Measurements from ENCODE around the gene AZIN2.

The AZIN2 gene

GRCh38 chr1:33039840-33040239 lies 41.1 kb upstream of the AZIN2 start:
- H3K9ac ChIP-seq (ENCODE audit: low read length), result no peak overlapping the region
- no CpG with 5 or more reads among the region's 8 CpGs for WGBS (ENCODE audit: extremely low coverage, insufficient coverage, low lambda C conversion rate)

GRCh38 chr1:33041026-33041425 lies 39.9 kb upstream of the AZIN2 start:
- no peak overlapping the region for H3K9ac ChIP-seq (ENCODE audit: low read length)
- H3K4me2 ChIP-seq (ENCODE audit: low read length), result no peak overlapping the region
- H3K23ac ChIP-seq (ENCODE audit: low read length), result no peak overlapping the region
- H3K4me1 ChIP-seq (ENCODE audit: control insufficient read depth, low read depth, low read length), result peaks cover 4% of the 10 kb centered on the region
- no peak overlapping the region for H2BK15ac ChIP-seq (replicated peaks; ENCODE audit: low read depth)
- peaks cover 3% of the 10 kb centered on the region for H3K79me1 ChIP-seq (ENCODE audit: low read length)
- no peak overlapping the region for H3K27ac ChIP-seq (ENCODE audit: low read depth, low read length)
- H2BK120ac ChIP-seq (ENCODE audit: low read depth, low read length), result no peak overlapping the region
- no peak overlapping the region for H4K5ac ChIP-seq (ENCODE audit: low read length)
- peaks cover 4% of the 10 kb centered on the region for H3K79me2 ChIP-seq (ENCODE audit: control insufficient read depth, insufficient read depth, low read length)
- no peaks in the 10 kb centered on the region for H3K36me3 ChIP-seq (ENCODE audit: control insufficient read depth, insufficient read depth, low read length)
- no peak for DNase-seq
- no CpG with 5 or more reads among the region's 1 CpG for WGBS (ENCODE audit: extremely low coverage, insufficient coverage, low lambda C conversion rate)
- no peak overlapping the region for H3K4me3 ChIP-seq (ENCODE audit: low read length)
- no peaks in the 10 kb centered on the region for H3K27me3 ChIP-seq (ENCODE audit: insufficient read depth, low read length, poor library complexity)
- H4K8ac ChIP-seq (ENCODE audit: low read depth, low read length), result no peak overlapping the region
- H3K4ac ChIP-seq (ENCODE audit: low read depth, low read length), result no peak overlapping the region
- no peak overlapping the region for H3K18ac ChIP-seq (ENCODE audit: low read length)
- H2AK5ac ChIP-seq (ENCODE audit: low read length), result no peak overlapping the region
- H2BK5ac ChIP-seq (ENCODE audit: low read length), result no peak overlapping the region
- H3K56ac ChIP-seq (ENCODE audit: low read length), result no peak overlapping the region

More at GRCh38 chr1:33039840-33040239, 41.1 kb upstream of the AZIN2 start:
- Histone ChIP-seq H3K36me3 (ENCODE audit: control insufficient read depth, insufficient read depth, low read length) (no peaks in the 10 kb centered on the region), H3K23ac (ENCODE audit: low read length) (no peak overlapping the region), H3K4me2 (ENCODE audit: low read length) (no peak overlapping the region), H2BK5ac (ENCODE audit: low read length) (no peak overlapping the region), H3K18ac (ENCODE audit: low read length) (no peak overlapping the region), H3K4me3 (ENCODE audit: low read length) (no peak overlapping the region), H3K4ac (ENCODE audit: low read depth, low read length) (no peak overlapping the region), H3K56ac (ENCODE audit: low read length) (no peak overlapping the region), H3K27me3 (ENCODE audit: insufficient read depth, low read length, poor library complexity) (no peaks in the 10 kb centered on the region), H4K5ac (ENCODE audit: low read length) (no peak overlapping the region), H3K79me1 (ENCODE audit: low read length) (peaks cover 11% of the 10 kb centered on the region), H2BK120ac (ENCODE audit: low read depth, low read length) (no peak overlapping the region), H4K8ac (ENCODE audit: low read depth, low read length) (no peak overlapping the region), H3K79me2 (ENCODE audit: control insufficient read depth, insufficient read depth, low read length) (peaks cover 14% of the 10 kb centered on the region), H3K27ac (ENCODE audit: low read depth, low read length) (no peak overlapping the region), H2BK15ac (replicated peaks; ENCODE audit: low read depth) (no peak overlapping the region), H3K4me1 (ENCODE audit: control insufficient read depth, low read depth, low read length) (peaks cover 3% of the 10 kb centered on the region), H2AK5ac (ENCODE audit: low read length) (no peak overlapping the region)
- DNase-seq, result no peak

- H3K9ac ChIP-seq (ENCODE audit: low read length), result no peak overlapping the region
- H3K79me1 ChIP-seq (ENCODE audit: low read length), result no peaks in the 10 kb centered on the region
- H4K8ac ChIP-seq (ENCODE audit: low read depth, low read length), result no peak overlapping the region
- no peak overlapping the region for H2BK5ac ChIP-seq (ENCODE audit: low read length)
- H3K18ac ChIP-seq (ENCODE audit: low read length), result no peak overlapping the region
- no peak overlapping the region for H2BK120ac ChIP-seq (ENCODE audit: low read depth, low read length)
- H3K23ac ChIP-seq (ENCODE audit: low read length), result no peak overlapping the region
- H3K4me2 ChIP-seq (ENCODE audit: low read length), result no peak overlapping the region
- H3K27me3 ChIP-seq (ENCODE audit: insufficient read depth, low read length, poor library complexity), result no peaks in the 10 kb centered on the region
- H3K4me1 ChIP-seq (ENCODE audit: control insufficient read depth, low read depth, low read length), result peaks cover 2% of the 10 kb centered on the region
- no peak overlapping the region for H3K27ac ChIP-seq (ENCODE audit: low read depth, low read length)
- H3K36me3 ChIP-seq (ENCODE audit: control insufficient read depth, insufficient read depth, low read length), result no peaks in the 10 kb centered on the region
- no peak overlapping the region for H3K56ac ChIP-seq (ENCODE audit: low read length)
- no peak for DNase-seq
- no peaks in the 10 kb centered on the region for H3K79me2 ChIP-seq (ENCODE audit: control insufficient read depth, insufficient read depth, low read length)
- H3K4ac ChIP-seq (ENCODE audit: low read depth, low read length), result no peak overlapping the region
- WGBS (ENCODE audit: extremely low coverage, insufficient coverage, low lambda C conversion rate), result no CpG with 5 or more reads among the region's 1 CpG
- no peak overlapping the region for H4K5ac ChIP-seq (ENCODE audit: low read length)
- H3K4me3 ChIP-seq (ENCODE audit: low read length), result no peak overlapping the region
- H2AK5ac ChIP-seq (ENCODE audit: low read length), result no peak overlapping the region
- no peak overlapping the region for H2BK15ac ChIP-seq (replicated peaks; ENCODE audit: low read depth)
Measured at GRCh38 chr1:33042831-33043230, 38.1 kb upstream of the AZIN2 start.

GRCh38 chr1:33043267-33044092 lies 37.5 kb upstream of the AZIN2 start:
- H3K4me1 ChIP-seq (ENCODE audit: control insufficient read depth, low read depth, low read length), result peaks cover 2% of the 10 kb centered on the region
- H2AK5ac ChIP-seq (ENCODE audit: low read length), result no peak overlapping the region
- no peak overlapping the region for H3K4me2 ChIP-seq (ENCODE audit: low read length)
- no peak overlapping the region for H3K4me3 ChIP-seq (ENCODE audit: low read length)
- no peak overlapping the region for H2BK120ac ChIP-seq (ENCODE audit: low read depth, low read length)
- no peak overlapping the region for H4K5ac ChIP-seq (ENCODE audit: low read length)
- H3K79me2 ChIP-seq (ENCODE audit: control insufficient read depth, insufficient read depth, low read length), result no peaks in the 10 kb centered on the region
- no CpG with 5 or more reads among the region's 8 CpGs for WGBS (ENCODE audit: extremely low coverage, insufficient coverage, low lambda C conversion rate)
- H3K27ac ChIP-seq (ENCODE audit: low read depth, low read length), result no peak overlapping the region
- H3K36me3 ChIP-seq (ENCODE audit: control insufficient read depth, insufficient read depth, low read length), result no peaks in the 10 kb centered on the region
- no peak overlapping the region for H3K23ac ChIP-seq (ENCODE audit: low read length)
- no peak for DNase-seq
- H4K8ac ChIP-seq (ENCODE audit: low read depth, low read length), result no peak overlapping the region
- no peak overlapping the region for H3K9ac ChIP-seq (ENCODE audit: low read length)
- H2BK5ac ChIP-seq (ENCODE audit: low read length), result no peak overlapping the region
- H2BK15ac ChIP-seq (replicated peaks; ENCODE audit: low read depth), result no peak overlapping the region
- no peak overlapping the region for H3K56ac ChIP-seq (ENCODE audit: low read length)
- H3K79me1 ChIP-seq (ENCODE audit: low read length), result no peaks in the 10 kb centered on the region
- H3K4ac ChIP-seq (ENCODE audit: low read depth, low read length), result no peak overlapping the region
- H3K27me3 ChIP-seq (ENCODE audit: insufficient read depth, low read length, poor library complexity), result no peaks in the 10 kb centered on the region
- H3K18ac ChIP-seq (ENCODE audit: low read length), result no peak overlapping the region

GRCh38 chr1:33045246-33045645 lies 35.7 kb upstream of the AZIN2 start:
- H3K79me2 ChIP-seq (ENCODE audit: control insufficient read depth, insufficient read depth, low read length), result no peaks in the 10 kb centered on the region
- no peak overlapping the region for H2BK120ac ChIP-seq (ENCODE audit: low read depth, low read length)
- no peak overlapping the region for H3K27ac ChIP-seq (ENCODE audit: low read depth, low read length)
- no peak overlapping the region for H3K23ac ChIP-seq (ENCODE audit: low read length)
- no peak overlapping the region for H3K4me2 ChIP-seq (ENCODE audit: low read length)
- H3K9ac ChIP-seq (ENCODE audit: low read length), result no peak overlapping the region
- no peak overlapping the region for H2BK15ac ChIP-seq (replicated peaks; ENCODE audit: low read depth)
- H3K36me3 ChIP-seq (ENCODE audit: control insufficient read depth, insufficient read depth, low read length), result no peaks in the 10 kb centered on the region
- peaks cover 2% of the 10 kb centered on the region for H3K4me1 ChIP-seq (ENCODE audit: control insufficient read depth, low read depth, low read length)
- no peak overlapping the region for H3K4me3 ChIP-seq (ENCODE audit: low read length)
- H3K79me1 ChIP-seq (ENCODE audit: low read length), result no peaks in the 10 kb centered on the region
- H4K5ac ChIP-seq (ENCODE audit: low read length), result no peak overlapping the region
- H3K27me3 ChIP-seq (ENCODE audit: insufficient read depth, low read length, poor library complexity), result no peaks in the 10 kb centered on the region
- H3K18ac ChIP-seq (ENCODE audit: low read length), result no peak overlapping the region
- H4K8ac ChIP-seq (ENCODE audit: low read depth, low read length), result no peak overlapping the region
- no peak overlapping the region for H3K4ac ChIP-seq (ENCODE audit: low read depth, low read length)
- H2BK5ac ChIP-seq (ENCODE audit: low read length), result no peak overlapping the region
- DNase-seq, result no peak
- H2AK5ac ChIP-seq (ENCODE audit: low read length), result no peak overlapping the region
- no peak overlapping the region for H3K56ac ChIP-seq (ENCODE audit: low read length)
- no CpG with 5 or more reads among the region's 2 CpGs for WGBS (ENCODE audit: extremely low coverage, insufficient coverage, low lambda C conversion rate)

GRCh38 chr1:33045814-33046213 lies 35.1 kb upstream of the AZIN2 start:
- Histone ChIP-seq H3K27ac (ENCODE audit: low read depth, low read length) (no peak overlapping the region), H3K27me3 (ENCODE audit: insufficient read depth, low read length, poor library complexity) (no peaks in the 10 kb centered on the region), H3K23ac (ENCODE audit: low read length) (no peak overlapping the region), H2BK120ac (ENCODE audit: low read depth, low read length) (no peak overlapping the region), H3K9ac (ENCODE audit: low read length) (no peak overlapping the region), H2AK5ac (ENCODE audit: low read length) (no peak overlapping the region), H2BK5ac (ENCODE audit: low read length) (no peak overlapping the region), H3K4ac (ENCODE audit: low read depth, low read length) (no peak overlapping the region), H4K5ac (ENCODE audit: low read length) (no peak overlapping the region), H3K36me3 (ENCODE audit: control insufficient read depth, insufficient read depth, low read length) (no peaks in the 10 kb centered on the region), H3K56ac (ENCODE audit: low read length) (no peak overlapping the region), H3K4me1 (ENCODE audit: control insufficient read depth, low read depth, low read length) (peaks cover 2% of the 10 kb centered on the region), H4K8ac (ENCODE audit: low read depth, low read length) (no peak overlapping the region), H3K18ac (ENCODE audit: low read length) (no peak overlapping the region), H2BK15ac (replicated peaks; ENCODE audit: low read depth) (no peak overlapping the region), H3K79me2 (ENCODE audit: control insufficient read depth, insufficient read depth, low read length) (no peaks in the 10 kb centered on the region), H3K4me2 (ENCODE audit: low read length) (no peak overlapping the region), H3K79me1 (ENCODE audit: low read length) (no peaks in the 10 kb centered on the region), H3K4me3 (ENCODE audit: low read length) (no peak overlapping the region)
- WGBS (ENCODE audit: extremely low coverage, insufficient coverage, low lambda C conversion rate), result no CpG with 5 or more reads among the region's 6 CpGs
- peak; percentile 43 for DNase-seq

Data from mesendoderm (in vitro differentiated cells).